Activated CD4-positive, alpha-beta memory T cell treated with anti-CD3 and anti-CD28 coated beads for 36 hours (primary cell): ENCODE data around the gene TMEM240. TPM values are rescaled to one million over a fixed set of nuclear protein-coding genes. Genes with fewer than 3 reads are reported as not detected.

ENCODE experiments used
- CTCF ChIA-PET: fragments of 350-600 bp; sonication (Branson Sonifier 250); formaldehyde crosslinking; loops from one replicate; lab custom pipeline; 2021; ENCODE audit warnings: antibody characterized with exemption, inconsistent platforms; lab: Charles Lee
- POLR2A ChIA-PET: fragments of 350-600 bp; sonication (Branson Sonifier 250); formaldehyde crosslinking; loops from one replicate; lab custom pipeline; 2021; ENCODE audit warnings: antibody characterized with exemption; lab: Charles Lee
- DNase-seq: peaks from one replicate; pipeline ENCODE4 v3.0.0-alpha.2; 2020
- H3K27ac Mint-ChIP-seq: one replicate; pipeline ENCODE4 v1.8.0; 2021; ENCODE audit warnings: mixed read lengths
- H3K27me3 Mint-ChIP-seq: one replicate; pipeline ENCODE4 v1.8.0; 2021; ENCODE audit warnings: mixed read lengths
- H3K36me3 Mint-ChIP-seq: one replicate; pipeline ENCODE4 v1.8.0; 2021; ENCODE audit warnings: mixed read lengths
- H3K4me1 Mint-ChIP-seq: one replicate; pipeline ENCODE4 v1.8.0; 2021; ENCODE audit warnings: low read depth, mixed read lengths
- H3K4me3 Mint-ChIP-seq: one replicate; pipeline ENCODE4 v1.8.0; 2021; ENCODE audit warnings: mild to moderate bottlenecking, mixed read lengths
- H3K9me3 Mint-ChIP-seq: one replicate; pipeline ENCODE4 v1.8.0; 2021; ENCODE audit warnings: mixed read lengths
- intact Hi-C: fragments of 100-400 bp; cut with micrococcal nuclease; formaldehyde crosslinking; loops from one replicate; pipeline ENCODE4 v1.15.1; 2023
- total RNA-seq, 2 experiments: library from RNA; stranded (reverse); gene quantifications; one replicate each; pipeline ENCODE4 v1.2.3, GENCODE V29; 2021

TMEM240 gene
- total RNA-seq, 2 experiments from 2014 or later: 0.29 TPM; not detected in 1

DNA sequence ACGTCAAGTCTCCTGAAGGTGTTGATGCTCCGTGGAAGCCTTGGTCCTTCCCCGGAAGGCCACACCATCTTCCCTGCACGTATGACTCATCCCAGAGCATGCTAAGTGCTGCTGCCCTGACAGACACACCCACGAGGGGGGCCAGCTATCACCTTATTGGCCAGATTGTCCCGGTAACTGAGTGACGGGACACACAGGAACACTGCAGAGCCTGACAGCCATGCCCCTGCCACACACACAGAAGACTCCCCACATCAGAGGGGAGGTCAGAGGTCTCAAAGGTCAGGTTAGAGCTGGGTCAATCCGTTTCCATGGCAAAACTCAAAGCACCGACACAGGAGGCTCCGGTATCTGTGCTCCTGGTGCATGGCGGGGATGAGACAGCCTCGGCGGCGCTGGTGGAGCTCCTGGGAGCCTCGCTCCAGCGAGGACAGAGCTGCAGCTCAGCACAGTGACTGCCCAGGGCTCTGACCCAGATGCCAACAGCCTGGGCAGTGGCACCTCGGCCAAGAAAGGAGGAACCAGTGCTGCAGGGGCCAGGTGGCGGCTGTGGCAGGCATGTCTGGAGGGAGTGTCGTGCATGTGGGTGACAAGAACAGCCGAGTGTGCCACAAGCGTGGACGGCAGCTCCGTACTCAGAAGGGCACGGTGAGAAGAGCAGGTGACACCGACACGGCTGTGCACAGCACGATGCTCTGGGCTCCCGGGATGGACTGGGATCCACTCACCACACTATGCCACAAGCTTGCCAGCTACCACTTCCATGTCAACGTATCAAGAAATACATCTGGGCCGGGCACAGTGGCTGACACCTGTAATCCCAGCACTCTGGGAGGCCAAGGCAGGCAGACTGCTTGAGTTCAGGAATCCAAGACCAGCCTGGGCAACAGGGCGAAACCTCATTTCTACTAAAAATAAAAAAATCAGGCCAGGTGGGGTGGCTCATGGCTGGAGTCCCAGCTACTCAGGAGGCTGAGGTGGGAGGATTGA lies 14.8 kb upstream of the TMEM240 start:
- intact Hi-C loops: no loop called here
- Mint-ChIP-seq H3K27ac (no peak overlapping the region), H3K9me3 (no peaks in the 10 kb centered on the region), H3K36me3 (no peaks in the 10 kb centered on the region), H3K4me1 (no peaks in the 10 kb centered on the region), H3K4me3 (no peak overlapping the region), H3K27me3 (no peaks in the 10 kb centered on the region)
- DNase-seq: no peak
- ChIA-PET POLR2A (no interaction called here), CTCF (interaction anchor here (0.6 kb wide), 1 partner anchor 304 kb away, joined by 3 read pairs; no protein-coding TSS in a partner anchor)

- no peaks in the 10 kb centered on the region for H3K4me1 Mint-ChIP-seq
- ChIA-PET CTCF (interaction anchor here (0.6 kb wide), 1 partner anchor 304 kb away, joined by 3 read pairs; no protein-coding TSS in a partner anchor), POLR2A (no interaction called here)
- no peaks in the 10 kb centered on the region for H3K9me3 Mint-ChIP-seq
- no peak overlapping the region for H3K27ac Mint-ChIP-seq
- H3K27me3 Mint-ChIP-seq: no peaks in the 10 kb centered on the region
- intact Hi-C loops: no loop called here
- no peaks in the 10 kb centered on the region for H3K36me3 Mint-ChIP-seq
- H3K4me3 Mint-ChIP-seq: no peak overlapping the region
- DNase-seq: no peak
Measured at GRCh38 chr1:1554550-1554925, 14.1 kb upstream of the TMEM240 start.

- Mint-ChIP-seq H3K9me3 (no peaks in the 10 kb centered on the region), H3K27me3 (no peaks in the 10 kb centered on the region), H3K27ac (no peak overlapping the region), H3K36me3 (no peaks in the 10 kb centered on the region), H3K4me1 (no peaks in the 10 kb centered on the region), H3K4me3 (no peak overlapping the region)
- DNase-seq: no peak
- intact Hi-C loops: no loop called here
- CTCF ChIA-PET: interaction anchor here (0.6 kb wide), 1 partner anchor 303 kb away, joined by 3 read pairs; no protein-coding TSS in a partner anchor
- POLR2A ChIA-PET: interaction anchor here (0.6 kb wide), 1 partner anchor 8 kb away, joined by 4 read pairs; no protein-coding TSS in a partner anchor
Measured at GRCh38 chr1:1553821-1554494, 13.5 kb upstream of the TMEM240 start.

GRCh38 chr1:1552263-1552639 lies 11.8 kb upstream of the TMEM240 start:
- POLR2A ChIA-PET: interaction anchor here (0.5 kb wide), 1 partner anchor 9 kb away, joined by 4 read pairs; no protein-coding TSS in a partner anchor
- intact Hi-C loops: no loop called here

GRCh38 chr1:1551524-1552262 lies 11.3 kb upstream of the TMEM240 start:
- H3K9me3 Mint-ChIP-seq: no peaks in the 10 kb centered on the region
- no peak for DNase-seq
- H3K36me3 Mint-ChIP-seq: peaks cover 4% of the 10 kb centered on the region
- POLR2A ChIA-PET: no interaction called here
- no peaks in the 10 kb centered on the region for H3K27me3 Mint-ChIP-seq
- H3K27ac Mint-ChIP-seq: no peak overlapping the region
- no peak overlapping the region for H3K4me3 Mint-ChIP-seq
- CTCF ChIA-PET: no interaction called here
- H3K4me1 Mint-ChIP-seq: no peaks in the 10 kb centered on the region
- intact Hi-C loops: no loop called here

More at GRCh38 chr1:1552263-1552639, 11.8 kb upstream of the TMEM240 start:
- H3K36me3 Mint-ChIP-seq: peaks cover 4% of the 10 kb centered on the region
- no peaks in the 10 kb centered on the region for H3K4me1 Mint-ChIP-seq
- no peak for DNase-seq
- no peak overlapping the region for H3K27ac Mint-ChIP-seq
- H3K9me3 Mint-ChIP-seq: no peaks in the 10 kb centered on the region
- CTCF ChIA-PET: no interaction called here
- H3K27me3 Mint-ChIP-seq: no peaks in the 10 kb centered on the region
- H3K4me3 Mint-ChIP-seq: no peak overlapping the region

DNA sequence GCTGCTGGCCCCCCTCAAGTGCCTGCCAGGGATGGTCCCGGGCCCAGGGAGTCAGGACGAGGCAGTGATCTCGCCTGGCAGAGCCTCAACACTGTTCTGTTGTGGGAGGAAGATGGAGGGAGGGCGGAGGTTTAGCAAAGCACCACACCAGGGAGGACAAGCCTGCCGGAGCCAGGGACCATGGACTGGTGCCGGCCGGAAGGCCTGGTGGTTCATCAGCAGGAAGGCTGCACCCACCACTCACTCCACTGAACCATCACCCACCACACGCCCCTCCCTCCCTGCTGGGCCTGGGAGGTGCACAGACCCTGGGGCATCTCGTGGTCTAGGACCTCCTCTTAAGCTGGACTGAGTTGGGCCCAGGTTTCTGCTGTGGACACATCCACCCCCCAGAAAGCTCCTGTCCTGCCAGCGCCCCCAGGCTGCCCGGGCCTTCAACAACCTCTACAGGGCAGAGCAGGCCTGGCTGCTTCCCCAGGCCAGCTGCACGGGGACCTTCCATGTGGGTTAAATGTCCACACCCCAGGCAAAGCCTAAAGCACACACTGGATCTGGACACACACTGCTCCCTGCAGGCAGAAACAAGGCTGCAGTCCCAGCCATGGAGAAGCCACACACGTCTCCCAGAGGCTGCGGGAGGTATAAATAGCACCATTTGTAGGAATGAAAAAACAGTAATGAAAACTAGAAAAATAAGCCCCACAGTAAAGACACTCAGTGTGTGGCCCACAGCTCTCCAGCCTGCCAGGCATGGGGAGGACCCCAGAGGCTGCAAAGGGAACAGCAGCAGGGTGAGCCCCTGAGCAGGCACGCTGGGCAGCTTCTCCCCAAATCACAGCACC lies 10.4 kb upstream of the TMEM240 start:
- H3K4me1 Mint-ChIP-seq: no peaks in the 10 kb centered on the region

GRCh38 chr1:1550087-1550486 lies 9.7 kb upstream of the TMEM240 start:
- Mint-ChIP-seq H3K4me3 (no peak overlapping the region), H3K4me1 (no peaks in the 10 kb centered on the region), H3K36me3 (peaks cover 4% of the 10 kb centered on the region), H3K27me3 (no peaks in the 10 kb centered on the region), H3K27ac (no peak overlapping the region), H3K9me3 (no peaks in the 10 kb centered on the region)
- no peak for DNase-seq
- intact Hi-C loops: no loop called here
- CTCF ChIA-PET: no interaction called here
- POLR2A ChIA-PET: no interaction called here

More for the DNA sequence above, 10.4 kb upstream of the TMEM240 start:
- Mint-ChIP-seq H3K4me3 (no peak overlapping the region), H3K9me3 (no peaks in the 10 kb centered on the region), H3K27ac (no peak overlapping the region), H3K27me3 (no peaks in the 10 kb centered on the region), H3K36me3 (peaks cover 4% of the 10 kb centered on the region)
- intact Hi-C loops: no loop called here
- no peak for DNase-seq
- POLR2A ChIA-PET: no interaction called here
- CTCF ChIA-PET: no interaction called here

GRCh38 chr1:1548591-1548990 lies 8.2 kb upstream of the TMEM240 start:
- H3K27ac Mint-ChIP-seq: no peak overlapping the region
- no peaks in the 10 kb centered on the region for H3K27me3 Mint-ChIP-seq
- H3K4me3 Mint-ChIP-seq: no peak overlapping the region
- intact Hi-C loops: no loop called here
- CTCF ChIA-PET: no interaction called here
- H3K36me3 Mint-ChIP-seq: peaks cover 4% of the 10 kb centered on the region
- POLR2A ChIA-PET: no interaction called here
- H3K9me3 Mint-ChIP-seq: no peaks in the 10 kb centered on the region
- DNase-seq: no peak
- H3K4me1 Mint-ChIP-seq: no peaks in the 10 kb centered on the region

DNA sequence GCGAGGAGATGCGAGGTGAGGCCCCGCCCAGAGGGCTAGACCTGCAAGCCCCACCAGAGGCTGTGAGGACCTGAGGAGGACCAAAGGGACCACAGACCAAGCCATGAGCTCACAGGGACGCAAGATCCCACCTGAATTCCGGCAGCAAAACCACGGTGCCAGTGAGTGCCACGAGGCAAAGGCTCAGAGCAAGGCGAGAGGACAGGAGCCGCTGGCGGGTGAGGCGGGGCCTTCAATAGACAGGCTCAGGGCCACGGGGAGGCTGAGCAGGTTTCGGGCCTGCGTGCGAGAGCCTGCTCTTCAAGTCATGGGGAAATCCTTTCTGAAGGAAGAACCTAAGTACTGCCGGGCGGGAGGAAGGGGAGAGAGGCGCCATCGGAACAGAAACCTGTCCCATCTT lies 7.1 kb upstream of the TMEM240 start:
- Mint-ChIP-seq H3K4me3 (no peak overlapping the region), H3K27ac (no peak overlapping the region), H3K4me1 (no peaks in the 10 kb centered on the region), H3K36me3 (peaks cover 4% of the 10 kb centered on the region), H3K27me3 (no peaks in the 10 kb centered on the region), H3K9me3 (no peaks in the 10 kb centered on the region)
- intact Hi-C loops: no loop called here
- ChIA-PET CTCF (interaction anchor here (1.5 kb wide), 1 partner anchor 16 kb away, joined by 3 read pairs; no protein-coding TSS in a partner anchor), POLR2A (no interaction called here)
- DNase-seq: no peak

- Mint-ChIP-seq H3K4me1 (no peaks in the 10 kb centered on the region), H3K27ac (no peak overlapping the region)
- CTCF ChIA-PET: interaction anchor here (1.5 kb wide), 1 partner anchor 16 kb away, joined by 3 read pairs; no protein-coding TSS in a partner anchor
Measured at GRCh38 chr1:1547011-1547410, 6.6 kb upstream of the TMEM240 start.

More at GRCh38 chr1:1547011-1547410, 6.6 kb upstream of the TMEM240 start:
- Mint-ChIP-seq H3K27me3 (no peaks in the 10 kb centered on the region), H3K9me3 (no peaks in the 10 kb centered on the region), H3K4me3 (no peak overlapping the region), H3K36me3 (peaks cover 4% of the 10 kb centered on the region)
- intact Hi-C loops: no loop called here
- POLR2A ChIA-PET: no interaction called here
- DNase-seq: no peak
